GM06990 (cell line): ENCODE results near the gene TSNAXIP1.

Source experiments
- DNase-seq: peaks from one replicate; pipeline ENCODE4 v3.0.0-alpha.2; 2011; ENCODE audit not compliant: insufficient read length; ENCODE audit errors: extremely low read depth
- H3K27me3 ChIP-seq: replicated peaks from 2 replicates; pipeline ENCODE4 v1.6.0; 2011; ENCODE audit warnings: low read length; ENCODE audit not compliant: control insufficient read depth, insufficient read depth
- H3K36me3 ChIP-seq: 2 replicates; pipeline ENCODE4 v1.5.1; 2011; ENCODE audit warnings: low read length; ENCODE audit not compliant: control insufficient read depth, insufficient read depth
- H3K4me3 ChIP-seq: replicated peaks from 2 replicates; pipeline ENCODE4 v1.5.1; 2011; ENCODE audit warnings: low read depth, mild to moderate bottlenecking, control low read depth, low read length
- CTCF ChIP-seq: IDR thresholded peaks from 2 replicates; pipeline ENCODE4 v1.5.1; 2011; ENCODE audit warnings: low read length, control low read depth, mild to moderate bottlenecking, inconsistent platforms; ENCODE audit not compliant: insufficient read depth, poor library complexity, severe bottlenecking

Gene TSNAXIP1

GRCh38 chr16:67841816-67842508, 35.3 kb downstream of the TSNAXIP1 start, which contains the start of gene THAP11:
TSS of gene THAP11 (plus strand) at chr16:67842320. CDS start at chr16:67842555, 235 bp downstream.
- TF ChIP-seq CTCF = peak; percentile 88
- Histone ChIP-seq H3K27me3 (no peaks in the 10 kb centered on the region), H3K36me3 (no peaks in the 10 kb centered on the region), H3K4me3 (peak within 1 kb of the TSS; percentile 94)
- peak; percentile 93 for DNase-seq

GRCh38 chr16:67842509-67843342, 36.0 kb downstream of the TSNAXIP1 start:
- TF ChIP-seq CTCF = peak; percentile 41
- peak; percentile 84 for DNase-seq
- H3K36me3 ChIP-seq = no peaks in the 10 kb centered on the region

GRCh38 chr16:67843343-67843765, 36.7 kb downstream of the TSNAXIP1 start:
- H3K27me3 ChIP-seq = no peaks in the 10 kb centered on the region
- H3K36me3 ChIP-seq = no peaks in the 10 kb centered on the region
- no peak for TF ChIP-seq CTCF
- DNase-seq = no peak
- H3K4me3 ChIP-seq = peak overlapping the region; percentile 94

More at GRCh38 chr16:67842509-67843342, 36.0 kb downstream of the TSNAXIP1 start:
- Histone ChIP-seq H3K4me3 (peak overlapping the region; percentile 94), H3K27me3 (no peaks in the 10 kb centered on the region)

GRCh38 chr16:67844497-67844896, 37.8 kb downstream of the TSNAXIP1 start:
- Histone ChIP-seq H3K4me3 (no peak overlapping the region), H3K27me3 (no peaks in the 10 kb centered on the region), H3K36me3 (no peaks in the 10 kb centered on the region)
- DNase-seq = no peak
- TF ChIP-seq CTCF = no peak

GRCh38 chr16:67845291-67846062, 38.8 kb downstream of the TSNAXIP1 start:
- peak overlapping the region; percentile 96 for H3K4me3 ChIP-seq
- no peaks in the 10 kb centered on the region for H3K36me3 ChIP-seq
- no peak for DNase-seq
- TF ChIP-seq CTCF = no peak
- H3K27me3 ChIP-seq = no peaks in the 10 kb centered on the region
